K562 (cell line): ENCODE data around the gene STMP1. TPM values are rescaled to one million over a fixed set of nuclear protein-coding genes. Genes with fewer than 3 reads are reported as not detected.

ENCODE experiments used
- CBX5 ChIP-seq: IDR thresholded peaks from 2 replicates; pipeline ENCODE4 v1.6.1; 2014; ENCODE audit warnings: low read depth, borderline replicate concordance
- CEBPG ChIP-seq, 3 experiments: fragments of 200-800 bp in 1 of 3; sonication (Bioruptor generic) in 1 of 3; sonication (generic) in 1 of 3; formaldehyde crosslinking in 1 of 3; IDR thresholded peaks in 2 of 3; conservative IDR thresholded peaks in 1 of 3; 2 replicates each; pipeline versions ENCODE4 v1.6.1 to v1.8.0; 2016 to 2022; ENCODE audit warnings: missing compliant biosample characterization in 2 of 3, missing genetic modification characterization in 2 of 3, mild to moderate bottlenecking in 1 of 3, missing genetic modification reagents in 1 of 3
- IRF2 ChIP-seq: sonication (generic); formaldehyde crosslinking; IDR thresholded peaks from 2 replicates; pipeline ENCODE4 v1.8.1; 2022; ENCODE audit warnings: mild to moderate bottlenecking, missing genetic modification reagents
- RB1 ChIP-seq: fragments of 450-650 bp; IDR thresholded peaks from 2 replicates; pipeline ENCODE4 v1.6.1; 2017; ENCODE audit warnings: low read depth, mild to moderate bottlenecking
- RERE ChIP-seq: sonication (generic); formaldehyde crosslinking; IDR thresholded peaks from 2 replicates; pipeline ENCODE4 v1.8.0; 2023; ENCODE audit warnings: missing genetic modification reagents, mild to moderate bottlenecking, borderline replicate concordance
- TAF1 ChIP-seq: IDR thresholded peaks from 2 replicates; pipeline ENCODE4 v1.6.1; 2011; ENCODE audit warnings: mild to moderate bottlenecking, low read length, moderate library complexity; ENCODE audit not compliant: insufficient read depth, control insufficient read depth, severe bottlenecking; ENCODE audit errors: extremely low read depth
- TBP ChIP-seq: optimal IDR thresholded peaks from 2 replicates; pipeline ENCODE3; 2011; ENCODE audit warnings: low read depth, low read length, improper control_type of control experiment
- ZBTB12 ChIP-seq: fragments of 250-450 bp; sonication (Bioruptor Pico); IDR thresholded peaks from 2 replicates; pipeline ENCODE4 v1.4.0; 2020
- ZNF318 ChIP-seq, 2 experiments: fragments of 450-650 bp; IDR thresholded peaks; 2 replicates each; pipeline ENCODE4 v1.6.1; 2016; ENCODE audit warnings: mild to moderate bottlenecking in 2 of 2, borderline replicate concordance in 1 of 2, low read depth in 1 of 2, moderate library complexity in 1 of 2
- polyA plus RNA-seq, 8 experiments: library from polyadenylated mRNA; depleted of rRNA in 4 of 8; stranded (reverse) in 5 of 8; unstranded in 3 of 8; fragments of >200 nt; fragmentation: Nextera tagmentation in 2 of 8; fragmentation: Illumina TruSeq in 1 of 8; extraction: Ambion mirVana in 2 of 8; extraction: Trizol in 1 of 8; gene quantifications; 2 replicates each; pipeline versions ENCODE4 v1.2.1 to v1.2.3, GENCODE V29; 2011 to 2014; ENCODE audit warnings: inconsistent platforms in 1 of 8, missing spikeins in 1 of 8
- total RNA-seq, 7 experiments: library from RNA; depleted of rRNA in 6 of 7; stranded (reverse); fragments of >200 nt in 6 of 7; fragmentation: Illumina TruSeq in 2 of 7; extraction: Trizol in 2 of 7; gene quantifications; 2 replicates each; pipeline versions ENCODE4 v1.2.1 to v1.2.3, GENCODE V29; 2011 to 2021; ENCODE audit warnings: low replicate concordance in 1 of 7

Gene STMP1
- total and polyA plus RNA-seq, 9 of the 15 experiments (the other 6 are each of a cell fraction or from before 2014, with no cell fraction given): 10.6 to 249 (median 56.8) TPM

GRCh38 chr7:135662373-135663114 is at the start of gene STMP1 (continued):
- TF ChIP-seq ZNF318 (IDR thresholded peaks at IDR 0.05; ENCODE audit: borderline replicate concordance in 1 of 2, low read depth in 1 of 2) (no peak), RERE (CRISPR knock-in tag) (no peak), RB1 (peak; percentile 98), TBP (peak; percentile 97), CEBPG (CRISPR knock-in tag; IDR thresholded peaks at IDR 0.05) (peak; percentile 93), CEBPG (tag; conservative IDR thresholded peaks at IDR 0.05 in 1 of 2, IDR thresholded peaks at IDR 0.05 in 1 of 2) (peak; percentile 83 to 95), TAF1 (peak; percentile 99), IRF2 (CRISPR knock-in tag) (no peak; the same call in 1 of the 2 replicates), CBX5 (peak; percentile 75; the same call in 1 of the 2 replicates), ZBTB12 (peak; percentile 71)
